GM12878 (cell line): ENCODE data around the gene GPR61. TPM values are rescaled to one million over a fixed set of nuclear protein-coding genes. Genes with fewer than 3 reads are reported as not detected.

Source experiments
- ATAC-seq: fragments of 200-7000 bp; cut with Tn5 transposase; 3 replicates; pipeline ENCODE4 v1.9.1; 2020; ENCODE audit warnings: mild to moderate bottlenecking, moderate library complexity
- BruUV-seq: library from RNA; stranded (reverse); fragments of 400-500 nt; replicated peaks from 2 replicates; lab custom pipeline; 2021; lab: Mats Ljungman, UMichigan
- CTCF ChIA-PET: fragments of 300-600 bp; sonication (Branson Sonifier 250); formaldehyde crosslinking; extraction: SDS; loops from one replicate; lab custom pipeline; 2021; ENCODE audit warnings: inconsistent platforms; lab: Yijun Ruan, JAX
- POLR2A ChIA-PET: fragments of 350-600 bp; formaldehyde crosslinking; extraction: SDS; loops from one replicate; lab custom pipeline; 2021; ENCODE audit warnings: inconsistent platforms; lab: Charles Lee
- RAD21 ChIA-PET: fragments of 300-600 bp; sonication (Branson Sonifier 250); formaldehyde crosslinking; loops from one replicate; lab custom pipeline; 2023; ENCODE audit warnings: antibody characterized with exemption; ENCODE audit not compliant: unreplicated experiment; lab: Charles Lee
- SMC1A ChIA-PET: fragments of 300-600 bp; sonication (Branson Sonifier 250); formaldehyde crosslinking; loops from one replicate; lab custom pipeline; 2023; ENCODE audit not compliant: unreplicated experiment, uncharacterized antibody; lab: Charles Lee
- DNase-seq: peaks from one replicate; pipeline ENCODE4 v3.0.0-alpha.2; 2011; ENCODE audit warnings: low read depth, low spot score
- FAIRE-seq: peaks from 3 replicates; lab custom pipeline; 2011; peaks lifted over from hg19 to GRCh38; lab: Jason Lieb, UNC
- H2AFZ ChIP-seq: 2 replicates; pipeline ENCODE4 v1.6.0; 2011; ENCODE audit warnings: low read depth, low read length, control low read depth; ENCODE audit not compliant: control insufficient read depth
- H3K27ac ChIP-seq: 2 replicates; pipeline ENCODE4 v1.5.1; 2011; ENCODE audit warnings: control low read depth; ENCODE audit not compliant: control insufficient read depth, insufficient read depth
- H3K27me3 ChIP-seq, 2 experiments: replicated peaks in 1 of 2; 2 replicates each; pipeline versions ENCODE4 v1.6.0 to v1.6.1; 2011; ENCODE audit warnings: low read length in 1 of 2; ENCODE audit not compliant: control insufficient read depth in 2 of 2, insufficient read depth in 2 of 2
- H3K36me3 ChIP-seq, 2 experiments: 2 replicates each; pipeline ENCODE4 v1.5.1; 2011; ENCODE audit warnings: low read length in 1 of 2; ENCODE audit not compliant: control insufficient read depth in 2 of 2, insufficient read depth in 2 of 2
- H3K4me1 ChIP-seq: 2 replicates; pipeline ENCODE4 v1.6.1; 2011; ENCODE audit warnings: mild to moderate bottlenecking, low read length, moderate library complexity, mixed read lengths; ENCODE audit not compliant: control insufficient read depth, insufficient read depth
- H3K4me2 ChIP-seq: 2 replicates; pipeline ENCODE4 v1.6.0; 2011; ENCODE audit warnings: control low read depth; ENCODE audit not compliant: control insufficient read depth, insufficient read depth
- H3K4me3 ChIP-seq: fragments of 200-600 bp; sonication (generic); 2 replicates; pipeline ENCODE4 v1.5.1; 2016
- H3K79me2 ChIP-seq: 2 replicates; pipeline ENCODE4 v1.6.0; 2011; ENCODE audit warnings: low read length; ENCODE audit not compliant: control insufficient read depth, insufficient read depth
- H3K9ac ChIP-seq: 2 replicates; pipeline ENCODE4 v1.8.0; 2011; ENCODE audit warnings: low read length, control low read depth, mixed read lengths; ENCODE audit not compliant: control insufficient read depth, insufficient read depth
- H3K9me3 ChIP-seq: replicated peaks from 3 replicates; pipeline ENCODE4 v1.5.1; 2011; ENCODE audit warnings: mild to moderate bottlenecking, low read length; ENCODE audit not compliant: control insufficient read depth, insufficient read depth
- H4K20me1 ChIP-seq: 2 replicates; pipeline ENCODE4 v1.6.0; 2011; ENCODE audit not compliant: control insufficient read depth, insufficient read depth
- CHD1 ChIP-seq: IDR thresholded peaks from 2 replicates; pipeline ENCODE4 v1.6.1; 2012; ENCODE audit warnings: low read depth, low read length, improper control_type of control experiment
- EZH2 ChIP-seq: IDR thresholded peaks from 2 replicates; pipeline ENCODE4 v1.6.1; 2012; ENCODE audit warnings: low read depth, mild to moderate bottlenecking, control low read depth, inconsistent platforms, low read length, borderline replicate concordance; ENCODE audit not compliant: control insufficient read depth
- FOXM1 ChIP-seq: IDR thresholded peaks from 2 replicates; pipeline ENCODE4 v1.6.1; 2012; ENCODE audit warnings: low read depth, mild to moderate bottlenecking, inconsistent platforms, low read length, moderate library complexity
- HCFC1 ChIP-seq: fragments of 150-350 bp; IDR thresholded peaks from 2 replicates; pipeline ENCODE4 v1.6.1; 2014; ENCODE audit warnings: low read length
- HDAC2 ChIP-seq: fragments of 200-600 bp; sonication (generic); IDR thresholded peaks from 2 replicates; pipeline ENCODE4 v1.6.1; 2017
- IKZF2 ChIP-seq, 2 experiments: fragments of 450-650 bp; IDR thresholded peaks; 2 replicates each; pipeline ENCODE4 v1.6.1; 2017; ENCODE audit warnings: mild to moderate bottlenecking in 2 of 2, moderate library complexity in 2 of 2
- RAD21 ChIP-seq: IDR thresholded peaks from 2 replicates; pipeline ENCODE4 v1.6.1; 2011; ENCODE audit warnings: mild to moderate bottlenecking, low read depth, low read length, moderate library complexity; ENCODE audit not compliant: insufficient read depth
- RUNX3 ChIP-seq: IDR thresholded peaks from 2 replicates; pipeline ENCODE4 v1.6.1; 2012; ENCODE audit warnings: low read length, inconsistent platforms
- TAF1 ChIP-seq: IDR thresholded peaks from 2 replicates; pipeline ENCODE4 v1.6.1; 2011; ENCODE audit warnings: mild to moderate bottlenecking, low read depth, low read length, borderline replicate concordance
- WGBS: methylation state at CpG from one replicate; pipeline ENCODE4 v1.1.6; 2016; ENCODE audit warnings: low lambda C conversion rate; ENCODE audit not compliant: insufficient replicate concordance, insufficient coverage; ENCODE audit errors: missing lambda C conversion rate; 5-methylcytosine and 5-hydroxymethylcytosine counted together
- in situ Hi-C: fragments of 300-500 bp; cut with MboI; formaldehyde crosslinking; loops from 9 replicates; pipeline ENCODE4 v1.14.3; 2018; ENCODE audit warnings: mixed read lengths
- intact Hi-C: fragments of 100-400 bp; cut with micrococcal nuclease; formaldehyde crosslinking; loops from one replicate; pipeline ENCODE4 v1.14.2; 2022; ENCODE audit not compliant: unreplicated experiment
- polyA plus RNA-seq, 11 experiments: library from polyadenylated mRNA; depleted of rRNA in 4 of 11; unstranded in 6 of 11; stranded (reverse) in 5 of 11; fragments of >200 nt; fragmentation: Nextera tagmentation in 4 of 11; fragmentation: Illumina TruSeq in 1 of 11; extraction: Ambion mirVana in 4 of 11; extraction: Trizol in 1 of 11; gene quantifications; 1 replicate in 1 of 11; 2 replicates in 10 of 11; pipeline versions ENCODE4 v1.2.1 to v1.2.3, GENCODE V29; 2011 to 2016; ENCODE audit warnings: inconsistent platforms in 2 of 11, missing spikeins in 2 of 11, low read depth in 1 of 11
- total RNA-seq, 4 experiments: library from RNA; depleted of rRNA in 3 of 4; stranded (reverse); fragments of >200 nt in 3 of 4; fragmentation: Illumina TruSeq in 1 of 4; extraction: Trizol in 1 of 4; gene quantifications; 2 replicates each; pipeline versions ENCODE4 v1.2.1 to v1.2.3, GENCODE V29; 2013 to 2021
- TF ChIP-seq, protein P1 (sequence below): fragments of 450-650 bp; conservative IDR thresholded peaks from 2 replicates; pipeline ENCODE4 v1.6.1; 2017; ENCODE audit warnings: mild to moderate bottlenecking, moderate library complexity

GPR61 gene
- total and polyA plus RNA-seq, 10 of the 15 experiments (the other 5 are each of a cell fraction or from before 2014, with no cell fraction given), result 0.19 to 1.1 (median 0.35) TPM; not detected in 2

DNA sequence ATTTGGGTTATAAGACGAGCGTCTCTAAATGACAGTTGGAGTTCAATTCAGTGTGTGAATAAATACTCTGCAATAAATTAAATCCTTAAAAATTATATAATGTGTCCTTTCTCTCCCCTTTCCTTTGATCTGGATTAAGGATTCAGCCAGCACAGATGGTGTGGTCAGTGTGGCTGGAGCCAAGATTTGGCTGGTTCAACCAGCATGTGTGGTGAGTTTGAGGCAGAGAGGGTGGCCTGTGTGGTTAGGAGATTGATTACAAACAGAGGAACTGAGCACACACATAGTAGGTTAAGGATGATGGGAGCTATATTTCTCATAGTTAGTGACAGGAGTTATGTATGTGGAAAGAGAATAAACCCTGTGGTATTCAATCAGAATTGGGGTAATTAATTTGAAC, 16.0 kb upstream of the GPR61 start:
- Histone ChIP-seq H3K36me3 (no peaks in the 10 kb centered on the region), H3K4me1 (peaks cover 19% of the 10 kb centered on the region), H3K27ac (no peak overlapping the region), H3K79me2 (no peaks in the 10 kb centered on the region), H4K20me1 (no peaks in the 10 kb centered on the region), H3K9ac (no peak overlapping the region), H3K4me3 (no peak overlapping the region), H3K9me3 (no peaks in the 10 kb centered on the region), H2AFZ (no peak overlapping the region), H3K4me2 (no peak overlapping the region), H3K27me3 (peaks cover 0 to 3% of the 10 kb centered on the region in 2 experiments; a peak in 3 of 4 replicates)
- RAD21 ChIA-PET, result interaction anchor here (1.5 to 1.9 kb wide), 2 partner anchors 25 to 31 kb away, joined by 3 to 5 read pairs; no protein-coding TSS in a partner anchor
- no peak for TF ChIP-seq EZH2
- no peak for TF ChIP-seq HDAC2
- TF ChIP-seq IKZF2 (IDR thresholded peaks at IDR 0.05), result peak in 1 of 2 experiments; percentile 35; a peak in 1 of 4 replicates
- no peak for TF ChIP-seq RAD21
- TF ChIP-seq TAF1, result no peak
- no peak for TF ChIP-seq CHD1
- TF ChIP-seq, protein P1, sequence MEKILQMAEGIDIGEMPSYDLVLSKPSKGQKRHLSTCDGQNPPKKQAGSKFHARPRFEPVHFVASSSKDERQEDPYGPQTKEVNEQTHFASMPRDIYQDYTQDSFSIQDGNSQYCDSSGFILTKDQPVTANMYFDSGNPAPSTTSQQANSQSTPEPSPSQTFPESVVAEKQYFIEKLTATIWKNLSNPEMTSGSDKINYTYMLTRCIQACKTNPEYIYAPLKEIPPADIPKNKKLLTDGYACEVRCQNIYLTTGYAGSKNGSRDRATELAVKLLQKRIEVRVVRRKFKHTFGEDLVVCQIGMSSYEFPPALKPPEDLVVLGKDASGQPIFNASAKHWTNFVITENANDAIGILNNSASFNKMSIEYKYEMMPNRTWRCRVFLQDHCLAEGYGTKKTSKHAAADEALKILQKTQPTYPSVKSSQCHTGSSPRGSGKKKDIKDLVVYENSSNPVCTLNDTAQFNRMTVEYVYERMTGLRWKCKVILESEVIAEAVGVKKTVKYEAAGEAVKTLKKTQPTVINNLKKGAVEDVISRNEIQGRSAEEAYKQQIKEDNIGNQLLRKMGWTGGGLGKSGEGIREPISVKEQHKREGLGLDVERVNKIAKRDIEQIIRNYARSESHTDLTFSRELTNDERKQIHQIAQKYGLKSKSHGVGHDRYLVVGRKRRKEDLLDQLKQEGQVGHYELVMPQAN, result no peak
- no peak for TF ChIP-seq HCFC1
- TF ChIP-seq FOXM1, result no peak
- peak; percentile 37; the same call in 1 of the 2 replicates for TF ChIP-seq RUNX3
- in situ Hi-C loops, result no loop called here
- POLR2A ChIA-PET, result no interaction called here
- BruUV-seq, result no TSS peak
- intact Hi-C loops, result no loop called here
- no peak for ATAC-seq
- CTCF ChIA-PET, result interaction anchor here (1.0 to 21.3 kb wide), 3 partner anchors 9 to 424 kb away, joined by 3 to 1280 read pairs (median 16); partner anchors contain the start of genes AMIGO1 and CYB561D1
- SMC1A ChIA-PET, result interaction anchor here (1.0 to 12.8 kb wide), 4 partner anchors 9 to 31 kb away, joined by 3 to 205 read pairs (median 6); partner anchors contain the start of genes AMIGO1 and CYB561D1
- WGBS, result 78% methylated on average over 2 of the region's 2 CpGs
- DNase-seq, result no peak
- no peak for FAIRE-seq
